Prostate gland (tissue), 2 donors: ENCODE results near the gene KCTD8. TPM values are rescaled to one million over a fixed set of nuclear protein-coding genes. Genes with fewer than 3 reads are reported as not detected.

Experiments
- DNase-seq: peaks from one replicate; pipeline ENCODE4 v3.0.0-alpha.2; 2019; ENCODE audit warnings: low spot score
- H3K27ac ChIP-seq, 2 donors: fragments of 200-600 bp; sonication (generic); 2 replicates each; pipeline ENCODE4 v1.5.1; 2017 to 2019
- H3K27me3 ChIP-seq: fragments of 200-600 bp; sonication (generic); replicated peaks from 2 replicates; pipeline ENCODE4 v1.5.1; 2019; ENCODE audit not compliant: insufficient read depth
- H3K36me3 ChIP-seq, 2 donors: fragments of 200-600 bp; sonication (generic); 1 replicate in 1 of 2; 2 replicates in 1 of 2; pipeline versions ENCODE4 v1.5.1 to v1.8.1; 2017 to 2019
- H3K4me1 ChIP-seq: fragments of 200-600 bp; sonication (generic); replicated peaks from 2 replicates; pipeline ENCODE4 v1.5.1; 2019
- H3K4me3 ChIP-seq, 2 donors: fragments of 200-600 bp; sonication (generic); 2 replicates each; pipeline ENCODE4 v1.5.1; 2017 to 2019
- H3K9me3 ChIP-seq: fragments of 200-600 bp; sonication (generic); 2 replicates; pipeline ENCODE4 v1.5.1; 2017
- POLR2A ChIP-seq: fragments of 450-650 bp; IDR thresholded peaks from one replicate; pipeline ENCODE4 v1.6.1; 2016; ENCODE audit warnings: antibody characterized with exemption, mild to moderate bottlenecking
- POLR2AphosphoS5 ChIP-seq: sonication (generic); formaldehyde crosslinking; IDR thresholded peaks from one replicate; pipeline ENCODE4 v1.6.1; 2017; ENCODE audit warnings: antibody characterized with exemption
- WGBS: methylation state at CpG from one replicate; pipeline ENCODE4 v1.1.5; 2018; 5-methylcytosine and 5-hydroxymethylcytosine counted together
- intact Hi-C: fragments of 100-400 bp; cut with DNase I; formaldehyde crosslinking; loops from one replicate; pipeline ENCODE4 v1.14.2; 2022
- total RNA-seq, 2 donors: library from RNA; depleted of rRNA; stranded (reverse); fragments of >200 nt; gene quantifications; one replicate each; pipeline ENCODE4 v1.1.0, GENCODE V29; 2016
- TF ChIP-seq, protein P1 (sequence below), 4 experiments: fragments of 200-600 bp in 2 of 4; fragments of 450-650 bp in 2 of 4; sonication (generic) in 2 of 4; IDR thresholded peaks; 1 replicate in 3 of 4; 2 replicates in 1 of 4; pipeline ENCODE4 v1.5.1; 2016 to 2019; ENCODE audit warnings: antibody characterized with exemption in 4 of 4, mild to moderate bottlenecking in 2 of 4, moderate library complexity in 2 of 4

The KCTD8 gene
- total RNA-seq, 2 donors from 2014 or later: 0.46 to 1.9 TPM

DNA sequence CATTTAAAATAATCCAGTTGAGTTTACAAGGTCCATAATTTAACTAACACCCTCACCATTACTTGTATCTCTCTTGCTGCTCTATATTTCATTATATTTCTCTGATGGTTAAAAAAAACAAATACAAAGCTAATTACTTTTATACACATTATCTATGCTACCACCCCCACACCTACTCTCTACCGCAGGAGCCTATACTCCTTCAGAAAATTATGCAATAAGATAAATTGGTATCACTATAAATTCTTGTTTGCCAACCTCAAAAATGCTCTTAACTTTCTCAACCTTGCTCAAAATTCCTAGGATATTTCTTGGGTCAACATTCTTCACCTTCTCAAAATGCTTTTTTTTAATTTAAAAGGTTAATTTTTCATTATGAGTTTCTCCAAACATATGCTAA lies 282.7 kb downstream of the KCTD8 start:
- 95% methylated on average over 1 of the region's 1 CpG for WGBS
- intact Hi-C loops: no loop called here
- DNase-seq: no peak
- no peak overlapping the region for H3K27ac ChIP-seq
- no peaks in the 10 kb centered on the region for H3K9me3 ChIP-seq
- no peaks in the 10 kb centered on the region for H3K36me3 ChIP-seq
- H3K27me3 ChIP-seq: no peaks in the 10 kb centered on the region
- no peaks in the 10 kb centered on the region for H3K4me1 ChIP-seq
- TF ChIP-seq, protein P1, sequence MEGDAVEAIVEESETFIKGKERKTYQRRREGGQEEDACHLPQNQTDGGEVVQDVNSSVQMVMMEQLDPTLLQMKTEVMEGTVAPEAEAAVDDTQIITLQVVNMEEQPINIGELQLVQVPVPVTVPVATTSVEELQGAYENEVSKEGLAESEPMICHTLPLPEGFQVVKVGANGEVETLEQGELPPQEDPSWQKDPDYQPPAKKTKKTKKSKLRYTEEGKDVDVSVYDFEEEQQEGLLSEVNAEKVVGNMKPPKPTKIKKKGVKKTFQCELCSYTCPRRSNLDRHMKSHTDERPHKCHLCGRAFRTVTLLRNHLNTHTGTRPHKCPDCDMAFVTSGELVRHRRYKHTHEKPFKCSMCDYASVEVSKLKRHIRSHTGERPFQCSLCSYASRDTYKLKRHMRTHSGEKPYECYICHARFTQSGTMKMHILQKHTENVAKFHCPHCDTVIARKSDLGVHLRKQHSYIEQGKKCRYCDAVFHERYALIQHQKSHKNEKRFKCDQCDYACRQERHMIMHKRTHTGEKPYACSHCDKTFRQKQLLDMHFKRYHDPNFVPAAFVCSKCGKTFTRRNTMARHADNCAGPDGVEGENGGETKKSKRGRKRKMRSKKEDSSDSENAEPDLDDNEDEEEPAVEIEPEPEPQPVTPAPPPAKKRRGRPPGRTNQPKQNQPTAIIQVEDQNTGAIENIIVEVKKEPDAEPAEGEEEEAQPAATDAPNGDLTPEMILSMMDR (IDR thresholded peaks at IDR 0.05): no peak
- TF ChIP-seq POLR2A (no peak), POLR2AphosphoS5 (no peak)
- no peak overlapping the region for H3K4me3 ChIP-seq

DNA sequence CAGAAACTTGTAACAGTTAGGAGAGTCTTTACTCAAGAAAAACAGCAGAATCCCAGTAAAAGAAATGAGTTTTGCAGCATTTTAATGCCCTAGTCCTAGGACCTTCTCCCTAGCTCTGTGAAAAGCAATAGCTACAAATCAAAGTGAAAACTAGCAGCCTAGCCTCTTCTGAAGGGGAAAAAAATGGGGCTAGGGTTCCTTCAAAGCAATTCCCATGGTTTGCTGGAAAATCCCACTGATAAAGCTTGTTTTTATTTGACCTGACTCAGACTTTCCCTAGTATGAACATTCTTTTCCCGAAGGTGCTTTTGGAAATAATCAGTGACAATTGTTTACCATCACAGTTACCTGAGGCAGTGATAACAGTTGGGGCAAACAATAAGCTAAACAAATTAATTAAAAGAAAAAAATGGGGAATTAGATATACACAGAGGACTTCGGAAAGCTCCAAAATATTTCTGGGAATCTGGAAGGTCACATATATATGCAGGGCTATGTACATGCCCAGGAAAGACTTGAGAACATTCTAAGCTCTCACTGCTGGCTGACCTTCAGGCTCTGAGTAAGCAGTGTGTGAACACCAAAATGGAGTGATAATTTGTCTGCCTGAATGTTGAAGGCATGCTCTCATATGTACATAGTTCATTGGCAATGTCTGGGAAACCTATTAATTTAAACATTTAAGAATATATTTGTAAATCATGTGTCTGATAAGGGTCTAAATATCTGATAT lies 285.9 kb downstream of the KCTD8 start:
- 67% methylated on average over 2 of the region's 2 CpGs for WGBS
- Histone ChIP-seq H3K27ac (no peak overlapping the region), H3K9me3 (no peaks in the 10 kb centered on the region), H3K4me1 (no peaks in the 10 kb centered on the region), H3K27me3 (no peaks in the 10 kb centered on the region), H3K36me3 (no peaks in the 10 kb centered on the region), H3K4me3 (no peak overlapping the region)
- no peak for TF ChIP-seq POLR2A
- TF ChIP-seq, protein P1 (IDR thresholded peaks at IDR 0.05): no peak
- TF ChIP-seq POLR2AphosphoS5: no peak
- DNase-seq: no peak
- intact Hi-C loops: no loop called here

DNA sequence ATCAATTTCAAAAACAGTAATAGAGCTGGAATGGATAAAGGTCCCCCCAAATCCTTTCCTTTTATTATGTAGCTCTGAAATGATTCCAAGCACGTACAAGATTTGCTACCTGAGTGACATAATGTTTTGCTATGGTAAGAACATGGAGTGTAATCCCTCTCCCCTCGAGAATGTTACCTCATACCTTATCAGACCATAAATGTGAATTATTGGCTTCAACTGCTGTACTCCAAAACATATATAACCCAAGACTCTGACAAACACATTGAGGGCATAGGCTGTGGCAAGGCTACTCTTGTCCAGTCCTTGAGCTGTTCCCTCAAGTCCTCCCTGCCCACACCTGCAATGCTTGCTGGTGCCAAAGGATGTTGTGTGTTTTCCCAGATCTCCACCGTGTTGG lies 286.9 kb downstream of the KCTD8 start:
- no peaks in the 10 kb centered on the region for H3K36me3 ChIP-seq
- H3K4me1 ChIP-seq: no peaks in the 10 kb centered on the region
- no peak for DNase-seq
- 59% methylated on average over 3 of the region's 3 CpGs for WGBS
- intact Hi-C loops: no loop called here
- H3K4me3 ChIP-seq: no peak overlapping the region
- H3K9me3 ChIP-seq: no peaks in the 10 kb centered on the region
- no peaks in the 10 kb centered on the region for H3K27me3 ChIP-seq
- no peak overlapping the region for H3K27ac ChIP-seq
- TF ChIP-seq POLR2A (no peak), POLR2AphosphoS5 (no peak)
- TF ChIP-seq, protein P1 (IDR thresholded peaks at IDR 0.05): no peak

DNA sequence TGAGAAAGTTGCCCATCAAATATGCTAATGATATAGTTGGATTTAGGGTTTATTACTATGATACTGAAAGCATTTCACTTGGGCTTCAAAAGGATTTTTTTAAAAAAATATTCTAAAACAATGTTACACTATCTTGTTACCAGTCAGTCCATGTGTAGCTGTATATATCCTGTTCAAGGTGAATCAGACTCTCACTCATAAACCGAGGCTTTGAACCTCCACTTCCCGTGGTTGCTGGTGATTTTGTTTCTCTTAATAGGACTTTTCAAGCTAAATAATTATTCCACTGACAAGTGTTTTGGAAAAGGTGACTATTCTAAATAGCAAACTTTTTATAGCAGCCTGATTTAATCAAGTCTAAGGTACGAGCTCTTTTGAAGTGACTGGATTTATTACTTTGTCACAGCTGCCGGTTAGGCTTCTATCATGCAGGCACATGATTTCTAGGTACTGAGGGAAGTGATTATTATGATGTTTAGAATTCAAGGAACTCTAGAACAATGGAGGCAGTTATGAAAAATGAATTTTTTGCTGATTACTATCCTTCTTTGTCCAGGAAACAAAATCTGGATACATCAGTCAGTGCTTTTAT lies 287.7 kb downstream of the KCTD8 start:
- no peak for DNase-seq
- Histone ChIP-seq H3K9me3 (no peaks in the 10 kb centered on the region), H3K27me3 (no peaks in the 10 kb centered on the region), H3K4me3 (no peak overlapping the region), H3K4me1 (no peaks in the 10 kb centered on the region), H3K36me3 (no peaks in the 10 kb centered on the region), H3K27ac (no peak overlapping the region)
- WGBS: 24% methylated on average over 4 of the region's 4 CpGs
- TF ChIP-seq POLR2AphosphoS5 (no peak), POLR2A (no peak)
- TF ChIP-seq, protein P1 (IDR thresholded peaks at IDR 0.05): no peak
- intact Hi-C loops: no loop called here

DNA sequence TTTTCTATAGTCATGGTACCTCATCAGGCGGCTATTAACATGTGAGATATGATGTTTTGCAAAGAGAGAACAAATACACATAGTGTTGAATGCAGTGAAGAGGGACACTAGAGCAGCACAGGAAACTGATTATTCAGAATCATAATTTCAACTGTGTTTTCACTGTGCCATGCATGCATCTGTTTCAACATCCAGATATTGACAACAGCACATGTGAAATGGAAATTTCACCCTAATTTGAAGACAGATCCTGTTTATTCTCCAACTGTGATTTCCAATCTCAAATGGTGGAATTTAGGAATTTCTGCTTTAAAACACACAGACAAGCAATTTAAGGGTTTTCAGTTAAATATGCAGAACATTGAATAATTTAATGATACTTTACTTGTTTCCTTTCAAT lies 288.6 kb downstream of the KCTD8 start:
- WGBS: 100% methylated on average over 1 of the region's 1 CpG
- intact Hi-C loops: no loop called here
- H3K9me3 ChIP-seq: no peaks in the 10 kb centered on the region

More for the DNA sequence above, 288.6 kb downstream of the KCTD8 start:
- Histone ChIP-seq H3K4me3 (no peak overlapping the region), H3K4me1 (no peaks in the 10 kb centered on the region), H3K27me3 (no peaks in the 10 kb centered on the region), H3K27ac (no peak overlapping the region), H3K36me3 (no peaks in the 10 kb centered on the region)
- TF ChIP-seq POLR2A: no peak
- TF ChIP-seq, protein P1 (IDR thresholded peaks at IDR 0.05): no peak
- no peak for TF ChIP-seq POLR2AphosphoS5
- DNase-seq: no peak
